ENCODE data around the gene MAML2.

Gene MAML2

GRCh38 chr11:96322775-96323641, 20.0 kb downstream of the MAML2 start:
- DNase-seq (ENCODE audit: low read depth in 1 of 2, low spot score in 1 of 2), result no peak
- Histone ChIP-seq H3K27ac (replicated peaks) (no peak overlapping the region), H3K4me3 (replicated peaks; ENCODE audit: insufficient read depth, low read length) (no peak overlapping the region), H3K27me3 (ENCODE audit: insufficient read depth, poor library complexity, severe bottlenecking) (no peaks in the 10 kb centered on the region)
- no peak for TF ChIP-seq POLR2AphosphoS5 (IDR thresholded peaks at IDR 0.05; ENCODE audit: low read depth)
- no peak for TF ChIP-seq CTCF (IDR thresholded peaks at IDR 0.05; ENCODE audit: insufficient read depth, low read length)
- TF ChIP-seq REST (IDR thresholded peaks at IDR 0.05; ENCODE audit: insufficient replicate concordance, low read depth), result no peak
- no peak for TF ChIP-seq GABPA (IDR thresholded peaks at IDR 0.05; ENCODE audit: low read depth)

- no peak for DNase-seq (ENCODE audit: low read depth in 1 of 2, low spot score in 1 of 2)
- no peaks in the 10 kb centered on the region for H3K27me3 ChIP-seq (ENCODE audit: insufficient read depth, poor library complexity, severe bottlenecking)
- TF ChIP-seq CTCF (IDR thresholded peaks at IDR 0.05; ENCODE audit: insufficient read depth, low read length), result no peak
- no peak for TF ChIP-seq POLR2AphosphoS5 (IDR thresholded peaks at IDR 0.05; ENCODE audit: low read depth)
- no peak for TF ChIP-seq GABPA (IDR thresholded peaks at IDR 0.05; ENCODE audit: low read depth)
- no peak overlapping the region for H3K27ac ChIP-seq (replicated peaks)
- H3K4me3 ChIP-seq (replicated peaks; ENCODE audit: insufficient read depth, low read length), result no peak overlapping the region
Observed at GRCh38 chr11:96321091-96321490, 21.9 kb downstream of the MAML2 start.

- Histone ChIP-seq H3K4me3 (replicated peaks; ENCODE audit: insufficient read depth, low read length) (no peak overlapping the region), H3K27me3 (ENCODE audit: insufficient read depth, poor library complexity, severe bottlenecking) (no peaks in the 10 kb centered on the region), H3K27ac (replicated peaks) (no peak overlapping the region)
- DNase-seq (ENCODE audit: low read depth in 1 of 2, low spot score in 1 of 2), result no peak
- TF ChIP-seq SPI1 (IDR thresholded peaks at IDR 0.05; ENCODE audit: borderline replicate concordance, low read depth), result no peak
Observed at GRCh38 chr11:96319898-96320656, 22.9 kb downstream of the MAML2 start.

- DNase-seq (ENCODE audit: low read depth in 1 of 2, low spot score in 1 of 2), result no peak
- Histone ChIP-seq H3K27ac (replicated peaks) (no peak overlapping the region), H3K4me3 (replicated peaks; ENCODE audit: insufficient read depth, low read length) (no peak overlapping the region), H3K27me3 (ENCODE audit: insufficient read depth, poor library complexity, severe bottlenecking) (no peaks in the 10 kb centered on the region)
- TF ChIP-seq REST (IDR thresholded peaks at IDR 0.05; ENCODE audit: insufficient replicate concordance, low read depth) (no peak), GABPA (IDR thresholded peaks at IDR 0.05; ENCODE audit: low read depth) (no peak), SPI1 (IDR thresholded peaks at IDR 0.05; ENCODE audit: borderline replicate concordance, low read depth) (no peak), CTCF (IDR thresholded peaks at IDR 0.05; ENCODE audit: insufficient read depth, low read length) (no peak), POLR2AphosphoS5 (IDR thresholded peaks at IDR 0.05; ENCODE audit: low read depth) (no peak)
Observed at GRCh38 chr11:96318850-96319249, 24.1 kb downstream of the MAML2 start.

Measured in HL-60 (cell line).